Measurements from ENCODE around the gene RIC1. TPM values are rescaled to one million over a fixed set of nuclear protein-coding genes. Genes with fewer than 3 reads are reported as not detected.
A peak's percentile ranks its signal among the peaks of the same experiment; 100 is the strongest.

RIC1 gene
- total RNA-seq, 4 donors from 2014 or later = 15.4 to 37.2 (median 27.6) TPM

DNA sequence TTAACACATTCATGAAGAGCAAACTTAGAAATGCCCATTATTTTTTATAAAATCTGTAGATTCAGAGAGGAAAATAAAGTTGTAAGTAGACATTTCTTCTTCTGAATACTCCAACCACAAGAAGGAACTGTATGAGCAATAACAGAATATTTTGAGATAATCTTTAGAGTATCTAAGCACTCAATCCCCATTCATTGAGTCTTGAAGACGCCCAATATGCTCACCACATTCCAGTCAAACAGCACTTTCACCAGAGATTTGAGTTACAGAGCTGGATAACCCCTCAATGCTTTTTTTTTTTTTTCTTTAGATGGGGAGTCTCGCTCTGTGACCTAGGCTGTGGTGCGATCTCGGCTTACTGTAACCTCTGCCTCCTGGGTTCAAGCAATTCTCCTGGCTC lies 14.7 kb upstream of the RIC1 start:
- no peak for DNase-seq
- intact Hi-C loops (cut with DNase I) = no loop called here
- WGBS, 2 donors = 81 to 91% methylated on average over 4 of the region's 4 CpGs
- H3K27me3 ChIP-seq = no peaks in the 10 kb centered on the region
- no peaks in the 10 kb centered on the region for H3K36me3 ChIP-seq
- peaks cover 0 to 14% (median 2%) of the 10 kb centered on the region in 3 donors for H3K4me1 ChIP-seq
- no peak overlapping the region for H3K4me3 ChIP-seq
- no peak overlapping the region for H3K27ac ChIP-seq
- no peaks in the 10 kb centered on the region for H3K9me3 ChIP-seq
- TF ChIP-seq POLR2A (IDR thresholded peaks at IDR 0.05) = no peak
- TF ChIP-seq, protein P1, sequence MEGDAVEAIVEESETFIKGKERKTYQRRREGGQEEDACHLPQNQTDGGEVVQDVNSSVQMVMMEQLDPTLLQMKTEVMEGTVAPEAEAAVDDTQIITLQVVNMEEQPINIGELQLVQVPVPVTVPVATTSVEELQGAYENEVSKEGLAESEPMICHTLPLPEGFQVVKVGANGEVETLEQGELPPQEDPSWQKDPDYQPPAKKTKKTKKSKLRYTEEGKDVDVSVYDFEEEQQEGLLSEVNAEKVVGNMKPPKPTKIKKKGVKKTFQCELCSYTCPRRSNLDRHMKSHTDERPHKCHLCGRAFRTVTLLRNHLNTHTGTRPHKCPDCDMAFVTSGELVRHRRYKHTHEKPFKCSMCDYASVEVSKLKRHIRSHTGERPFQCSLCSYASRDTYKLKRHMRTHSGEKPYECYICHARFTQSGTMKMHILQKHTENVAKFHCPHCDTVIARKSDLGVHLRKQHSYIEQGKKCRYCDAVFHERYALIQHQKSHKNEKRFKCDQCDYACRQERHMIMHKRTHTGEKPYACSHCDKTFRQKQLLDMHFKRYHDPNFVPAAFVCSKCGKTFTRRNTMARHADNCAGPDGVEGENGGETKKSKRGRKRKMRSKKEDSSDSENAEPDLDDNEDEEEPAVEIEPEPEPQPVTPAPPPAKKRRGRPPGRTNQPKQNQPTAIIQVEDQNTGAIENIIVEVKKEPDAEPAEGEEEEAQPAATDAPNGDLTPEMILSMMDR (IDR thresholded peaks at IDR 0.05) = no peak

DNA sequence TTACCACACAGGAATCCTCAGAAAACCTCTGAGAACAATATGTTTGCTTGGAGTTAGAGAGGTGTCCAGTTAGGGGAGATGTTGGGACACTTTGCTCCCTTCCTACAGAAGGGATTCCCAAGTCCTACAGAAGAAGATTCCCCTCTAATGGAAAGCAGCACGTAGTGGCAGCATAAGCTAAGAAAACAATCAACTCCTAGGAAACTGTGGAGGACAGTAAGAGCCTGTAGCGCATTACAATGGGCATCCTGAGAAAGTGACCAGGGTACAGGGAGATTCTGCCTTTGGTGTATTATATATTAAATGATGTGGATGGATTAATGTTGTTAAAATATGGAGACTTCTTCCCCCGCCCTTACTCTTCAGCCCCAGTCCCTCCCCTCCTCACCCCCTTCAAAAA lies 13.9 kb upstream of the RIC1 start:
- Histone ChIP-seq H3K27me3 (no peaks in the 10 kb centered on the region), H3K4me1 (peaks cover 0 to 12% (median 0%) of the 10 kb centered on the region in 3 donors), H3K9me3 (no peaks in the 10 kb centered on the region), H3K4me3 (no peak overlapping the region), H3K36me3 (no peaks in the 10 kb centered on the region), H3K27ac (no peak overlapping the region)
- intact Hi-C loops (cut with DNase I) = no loop called here
- no peak for TF ChIP-seq POLR2A (IDR thresholded peaks at IDR 0.05)
- TF ChIP-seq, protein P1 (IDR thresholded peaks at IDR 0.05) = no peak
- DNase-seq = no peak
- 85 to 98% methylated on average over 3 of the region's 3 CpGs for WGBS, 2 donors

DNA sequence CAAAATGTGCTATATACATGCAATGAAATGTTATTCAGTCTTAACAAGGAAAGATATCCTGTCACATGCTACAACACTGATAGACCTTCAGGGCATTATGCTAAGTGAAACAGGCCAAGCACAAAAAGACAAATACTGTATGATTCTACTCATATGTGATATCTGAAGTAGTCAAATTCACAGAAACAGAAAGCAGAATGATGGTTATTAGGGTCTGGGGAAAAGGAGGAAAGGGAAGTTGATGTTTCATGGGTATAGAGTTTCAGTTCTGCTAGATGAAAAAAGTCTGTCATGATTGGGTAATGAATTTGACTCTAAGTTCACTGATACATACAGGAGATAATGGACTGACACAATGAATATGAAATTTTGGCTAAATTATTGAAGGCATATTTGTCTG lies 11.2 kb upstream of the RIC1 start:
- no peaks in the 10 kb centered on the region for H3K9me3 ChIP-seq
- TF ChIP-seq, protein P1 (IDR thresholded peaks at IDR 0.05) = no peak
- no peak for TF ChIP-seq POLR2A (IDR thresholded peaks at IDR 0.05)
- no peak for DNase-seq
- H3K4me3 ChIP-seq = no peak overlapping the region
- no peak overlapping the region for H3K27ac ChIP-seq
- no peaks in the 10 kb centered on the region for H3K27me3 ChIP-seq
- peaks cover 0 to 20% (median 11%) of the 10 kb centered on the region in 3 donors for H3K4me1 ChIP-seq
- no peaks in the 10 kb centered on the region for H3K36me3 ChIP-seq
- intact Hi-C loops (cut with DNase I) = no loop called here

DNA sequence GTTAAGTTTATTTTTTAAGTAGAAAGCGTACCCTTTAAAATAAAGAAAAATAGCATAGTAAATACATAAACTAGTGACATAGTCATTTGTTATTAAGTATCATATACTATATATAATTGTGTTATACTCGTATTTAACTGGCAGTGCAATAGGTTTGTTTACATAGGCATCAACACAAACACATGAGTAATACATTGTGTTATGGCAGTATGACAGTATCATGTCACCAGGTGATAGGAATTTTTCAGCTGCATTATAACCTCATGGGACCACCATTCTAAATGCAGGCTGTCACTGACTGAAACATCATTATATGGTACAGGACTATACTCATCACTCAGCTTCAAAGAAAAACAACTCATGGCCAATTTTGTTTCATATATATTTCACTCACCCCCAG lies 8.4 kb upstream of the RIC1 start:
- 80 to 84% methylated on average over 2 of the region's 2 CpGs for WGBS, 2 donors
- TF ChIP-seq, protein P1 (IDR thresholded peaks at IDR 0.05) = no peak
- TF ChIP-seq POLR2A (IDR thresholded peaks at IDR 0.05) = no peak
- H3K9me3 ChIP-seq = no peaks in the 10 kb centered on the region
- H3K36me3 ChIP-seq = no peaks in the 10 kb centered on the region
- no peak overlapping the region for H3K4me3 ChIP-seq
- no peaks in the 10 kb centered on the region for H3K27me3 ChIP-seq
- intact Hi-C loops (cut with DNase I) = no loop called here
- H3K27ac ChIP-seq = no peak overlapping the region
- H3K4me1 ChIP-seq = peaks cover 0 to 25% (median 11%) of the 10 kb centered on the region in 3 donors
- DNase-seq = no peak

DNA sequence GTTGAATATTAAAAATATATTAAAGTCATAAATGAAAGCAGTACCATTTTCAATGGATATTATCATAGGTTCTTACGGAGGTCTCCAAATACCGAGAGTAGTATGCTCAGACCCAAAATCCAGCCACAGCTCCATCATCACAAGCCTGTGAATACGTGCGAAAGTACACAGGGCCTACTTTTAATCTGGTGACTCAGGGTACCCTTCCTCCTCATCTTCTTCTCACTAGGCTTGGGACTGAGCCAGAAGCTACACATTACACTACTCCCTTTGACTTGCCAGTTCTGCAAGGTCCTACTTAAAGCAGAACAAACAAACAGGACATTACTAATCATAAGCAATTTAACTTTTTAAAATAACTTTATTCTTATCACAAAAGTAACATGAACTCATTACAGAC lies 7.6 kb upstream of the RIC1 start:
- no peak for TF ChIP-seq POLR2A (IDR thresholded peaks at IDR 0.05)
- no peaks in the 10 kb centered on the region for H3K9me3 ChIP-seq
- H3K36me3 ChIP-seq = no peaks in the 10 kb centered on the region
- no peak overlapping the region for H3K4me3 ChIP-seq
- no peak overlapping the region for H3K27ac ChIP-seq
- intact Hi-C loops (cut with DNase I) = no loop called here
- 68 to 79% methylated on average over 4 of the region's 4 CpGs for WGBS, 2 donors
- peaks cover 0 to 33% (median 15%) of the 10 kb centered on the region in 3 donors for H3K4me1 ChIP-seq
- no peaks in the 10 kb centered on the region for H3K27me3 ChIP-seq
- DNase-seq = no peak

DNA sequence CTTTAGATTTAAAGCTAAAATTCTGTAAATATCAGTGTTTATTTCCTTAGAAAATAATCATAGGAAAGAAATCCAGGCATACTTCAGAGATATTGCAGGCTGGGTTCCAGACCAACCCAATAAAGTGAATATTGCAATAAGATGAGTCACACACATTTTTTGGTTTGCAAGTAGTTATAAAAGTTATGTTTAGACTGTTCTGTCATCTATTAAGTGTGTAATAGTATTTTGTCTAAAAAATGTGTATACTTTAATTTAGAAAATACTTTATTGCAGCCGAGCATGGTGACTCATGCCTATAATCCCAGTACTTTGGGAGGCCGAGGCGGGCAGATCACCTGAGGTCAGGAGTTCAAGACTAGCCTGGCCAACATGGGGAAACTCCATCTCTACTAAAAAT lies 6.9 kb upstream of the RIC1 start:
- no peaks in the 10 kb centered on the region for H3K27me3 ChIP-seq
- H3K4me1 ChIP-seq = peaks cover 0 to 40% (median 21%) of the 10 kb centered on the region in 3 donors
- peak overlapping the region in 2 of 4 donors; percentile 46 to 52 for H3K27ac ChIP-seq
- no peaks in the 10 kb centered on the region for H3K36me3 ChIP-seq
- H3K9me3 ChIP-seq = no peaks in the 10 kb centered on the region
- H3K4me3 ChIP-seq = no peak overlapping the region
- 33 to 43% methylated on average over 3 of the region's 3 CpGs for WGBS, 2 donors
- intact Hi-C loops (cut with DNase I) = no loop called here
- TF ChIP-seq, protein P1 (IDR thresholded peaks at IDR 0.05) = no peak
- no peak for TF ChIP-seq POLR2A (IDR thresholded peaks at IDR 0.05)
- DNase-seq = no peak
